ENCODE measurements around the gene FAR1. TPM values are rescaled to one million over a fixed set of nuclear protein-coding genes. Genes with fewer than 3 reads are reported as not detected.

Gene FAR1
- total RNA-seq, 4 donors from 2014 or later, result 37.5 to 61.5 (median 38.8) TPM

- H3K27me3 ChIP-seq, result no peaks in the 10 kb centered on the region
- H3K9me3 ChIP-seq, result no peaks in the 10 kb centered on the region
- ATAC-seq, result no peak
- no peak overlapping the region for H3K27ac ChIP-seq
- no peak overlapping the region for H3K4me3 ChIP-seq
- H3K4me1 ChIP-seq, result peaks cover 0 to 72% (median 0%) of the 10 kb centered on the region in 3 donors
- WGBS, 2 donors (ENCODE audit: low coverage in 1 of 2), result 66 to 69% methylated on average over 2 of the region's 2 CpGs
- TF ChIP-seq, protein P1, sequence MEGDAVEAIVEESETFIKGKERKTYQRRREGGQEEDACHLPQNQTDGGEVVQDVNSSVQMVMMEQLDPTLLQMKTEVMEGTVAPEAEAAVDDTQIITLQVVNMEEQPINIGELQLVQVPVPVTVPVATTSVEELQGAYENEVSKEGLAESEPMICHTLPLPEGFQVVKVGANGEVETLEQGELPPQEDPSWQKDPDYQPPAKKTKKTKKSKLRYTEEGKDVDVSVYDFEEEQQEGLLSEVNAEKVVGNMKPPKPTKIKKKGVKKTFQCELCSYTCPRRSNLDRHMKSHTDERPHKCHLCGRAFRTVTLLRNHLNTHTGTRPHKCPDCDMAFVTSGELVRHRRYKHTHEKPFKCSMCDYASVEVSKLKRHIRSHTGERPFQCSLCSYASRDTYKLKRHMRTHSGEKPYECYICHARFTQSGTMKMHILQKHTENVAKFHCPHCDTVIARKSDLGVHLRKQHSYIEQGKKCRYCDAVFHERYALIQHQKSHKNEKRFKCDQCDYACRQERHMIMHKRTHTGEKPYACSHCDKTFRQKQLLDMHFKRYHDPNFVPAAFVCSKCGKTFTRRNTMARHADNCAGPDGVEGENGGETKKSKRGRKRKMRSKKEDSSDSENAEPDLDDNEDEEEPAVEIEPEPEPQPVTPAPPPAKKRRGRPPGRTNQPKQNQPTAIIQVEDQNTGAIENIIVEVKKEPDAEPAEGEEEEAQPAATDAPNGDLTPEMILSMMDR (IDR thresholded peaks at IDR 0.05), result no peak
- no peak for TF ChIP-seq POLR2A (IDR thresholded peaks at IDR 0.05)
- TF ChIP-seq EP300 (IDR thresholded peaks at IDR 0.05), result no peak
- no peak for TF ChIP-seq POLR2AphosphoS5 (IDR thresholded peaks at IDR 0.05)
- H3K36me3 ChIP-seq, result no peaks in the 10 kb centered on the region
These were observed 11.3 kb downstream of the FAR1 start for GRCh38 chr11:13679768-13680167.

DNA sequence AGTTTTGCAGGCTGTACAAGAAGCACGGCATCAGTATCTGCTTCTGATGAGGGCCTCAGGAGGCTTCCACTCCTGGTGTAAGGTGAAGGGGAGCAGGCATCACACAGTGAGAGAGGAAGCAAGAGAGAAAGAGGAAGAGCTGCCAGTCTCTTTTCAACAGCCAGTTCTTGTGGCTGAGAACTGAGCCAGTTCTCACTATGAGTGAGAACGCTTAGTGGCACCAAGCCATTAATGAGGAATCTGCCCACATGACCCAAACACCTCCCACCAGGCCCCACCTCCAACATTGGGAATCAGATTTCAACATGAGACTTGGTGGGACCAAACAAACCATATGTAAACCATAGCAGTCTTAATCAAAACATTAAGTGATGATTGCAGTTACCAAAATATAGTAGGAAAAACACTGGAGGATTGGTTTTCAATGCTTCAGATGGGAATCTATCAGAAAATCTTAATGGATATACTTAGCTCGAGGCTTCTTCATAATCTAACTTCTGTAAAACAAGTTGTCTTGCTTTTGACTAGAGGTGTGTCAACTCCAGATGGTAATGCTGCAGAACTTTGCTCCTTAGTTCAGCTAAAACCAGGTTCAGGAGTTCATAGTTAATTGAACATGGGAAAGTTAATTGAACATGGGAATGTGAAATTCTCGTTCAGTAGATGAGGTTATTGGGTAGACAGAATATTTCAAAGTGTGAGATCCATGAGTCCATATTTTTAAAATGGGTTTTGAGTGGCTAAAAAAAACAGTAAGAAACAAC lies 12.2 kb downstream of the FAR1 start:
- H3K9me3 ChIP-seq, result no peaks in the 10 kb centered on the region
- no peaks in the 10 kb centered on the region for H3K27me3 ChIP-seq
- TF ChIP-seq POLR2AphosphoS5 (IDR thresholded peaks at IDR 0.05), result no peak
- TF ChIP-seq POLR2A (IDR thresholded peaks at IDR 0.05), result no peak
- TF ChIP-seq, protein P1 (IDR thresholded peaks at IDR 0.05), result no peak
- TF ChIP-seq EP300 (IDR thresholded peaks at IDR 0.05), result no peak
- 79 to 87% methylated on average over 4 of the region's 4 CpGs for WGBS, 2 donors (ENCODE audit: low coverage in 1 of 2)
- H3K4me3 ChIP-seq, result no peak overlapping the region
- peaks cover 0 to 72% (median 0%) of the 10 kb centered on the region in 3 donors for H3K4me1 ChIP-seq
- no peaks in the 10 kb centered on the region for H3K36me3 ChIP-seq
- no peak for ATAC-seq
- no peak overlapping the region for H3K27ac ChIP-seq

GRCh38 chr11:13681446-13681845 lies 13.0 kb downstream of the FAR1 start:
- Histone ChIP-seq H3K27me3 (no peaks in the 10 kb centered on the region), H3K4me1 (peaks cover 0 to 67% (median 0%) of the 10 kb centered on the region in 3 donors), H3K27ac (no peak overlapping the region), H3K36me3 (no peaks in the 10 kb centered on the region), H3K9me3 (no peaks in the 10 kb centered on the region), H3K4me3 (no peak overlapping the region)
- TF ChIP-seq EP300 (IDR thresholded peaks at IDR 0.05), result no peak
- no peak for TF ChIP-seq POLR2AphosphoS5 (IDR thresholded peaks at IDR 0.05)
- no peak for TF ChIP-seq POLR2A (IDR thresholded peaks at IDR 0.05)
- TF ChIP-seq, protein P1 (IDR thresholded peaks at IDR 0.05), result no peak
- ATAC-seq, result no peak
- WGBS, 2 donors (ENCODE audit: low coverage in 1 of 2), result 81 to 98% methylated on average over 2 of the region's 2 CpGs

- Histone ChIP-seq H3K36me3 (no peaks in the 10 kb centered on the region), H3K4me1 (peaks cover 0 to 60% (median 0%) of the 10 kb centered on the region in 3 donors), H3K9me3 (no peaks in the 10 kb centered on the region), H3K4me3 (no peak overlapping the region), H3K27me3 (no peaks in the 10 kb centered on the region), H3K27ac (no peak overlapping the region)
- 23 to 36% methylated on average over 1 of the region's 1 CpG for WGBS, 2 donors (ENCODE audit: low coverage in 1 of 2)
- TF ChIP-seq POLR2AphosphoS5 (IDR thresholded peaks at IDR 0.05) (no peak), POLR2A (IDR thresholded peaks at IDR 0.05) (no peak), EP300 (IDR thresholded peaks at IDR 0.05) (no peak)
- TF ChIP-seq, protein P1 (IDR thresholded peaks at IDR 0.05), result no peak
- ATAC-seq, result no peak
These were observed 13.7 kb downstream of the FAR1 start for GRCh38 chr11:13682212-13682611.

All from gastroesophageal sphincter (tissue), 4 donors.